Measurements from ENCODE around the gene CASQ1.

- TF ChIP-seq POLR2A (IDR thresholded peaks at IDR 0.05; ENCODE audit: low read depth, low read length) (no peak), POLR2AphosphoS5 (IDR thresholded peaks at IDR 0.05; ENCODE audit: low read depth, low read length) (no peak), TAF1 (IDR thresholded peaks at IDR 0.05; ENCODE audit: low read depth, low read length) (no peak), SPI1 (IDR thresholded peaks at IDR 0.05; ENCODE audit: low read depth, low read length) (no peak)
Observed at GRCh38 chr1:160251011-160251410, 60.6 kb downstream of the CASQ1 start.
